ENCODE data around the gene SAMD7. TPM values are rescaled to one million over a fixed set of nuclear protein-coding genes. Genes with fewer than 3 reads are reported as not detected.

Gene SAMD7
- total RNA-seq, 6 experiments from 2014 or later: not detected

DNA sequence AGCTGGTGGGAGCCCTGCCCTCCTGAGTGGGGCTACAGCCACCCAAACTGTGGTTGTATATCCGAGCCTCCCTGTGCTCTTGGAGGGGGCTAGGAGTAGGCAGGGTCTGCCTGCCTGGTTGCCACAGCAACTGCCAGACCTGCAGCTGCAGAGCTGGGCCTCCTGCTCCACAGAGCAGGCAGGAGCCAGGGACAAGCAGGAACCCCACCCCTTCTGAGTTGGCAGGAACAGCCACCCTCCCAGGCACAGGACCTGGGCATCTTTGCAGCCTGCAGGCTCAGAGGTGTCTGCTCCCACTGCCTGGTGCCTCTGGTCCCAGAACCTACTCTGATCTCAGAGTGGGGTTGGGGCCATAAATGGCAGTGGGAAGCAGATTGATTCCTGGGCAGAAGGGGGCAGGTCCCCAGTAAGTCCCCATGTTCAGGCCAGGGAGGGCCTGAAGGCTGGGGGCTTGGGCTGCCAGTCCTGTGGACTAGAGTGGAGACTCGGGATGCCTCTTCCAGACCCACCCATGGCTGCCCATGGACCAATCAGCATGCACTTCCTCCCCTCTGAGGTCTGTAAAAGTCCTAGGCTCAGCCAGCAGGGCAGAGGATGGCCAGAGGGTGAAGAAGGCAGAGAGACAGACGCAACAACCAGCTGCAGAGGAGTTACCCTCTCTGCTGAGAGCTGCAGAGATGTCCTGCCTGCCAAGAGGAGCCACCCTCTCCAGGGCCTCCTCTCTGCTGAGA lies 31.4 kb upstream of the SAMD7 start:
- H3K27me3 Mint-ChIP-seq (ENCODE audit: insufficient read depth): peaks cover 22% of the 10 kb centered on the region
- no peak for DNase-seq
- H3K4me3 Mint-ChIP-seq: no peak overlapping the region

DNA sequence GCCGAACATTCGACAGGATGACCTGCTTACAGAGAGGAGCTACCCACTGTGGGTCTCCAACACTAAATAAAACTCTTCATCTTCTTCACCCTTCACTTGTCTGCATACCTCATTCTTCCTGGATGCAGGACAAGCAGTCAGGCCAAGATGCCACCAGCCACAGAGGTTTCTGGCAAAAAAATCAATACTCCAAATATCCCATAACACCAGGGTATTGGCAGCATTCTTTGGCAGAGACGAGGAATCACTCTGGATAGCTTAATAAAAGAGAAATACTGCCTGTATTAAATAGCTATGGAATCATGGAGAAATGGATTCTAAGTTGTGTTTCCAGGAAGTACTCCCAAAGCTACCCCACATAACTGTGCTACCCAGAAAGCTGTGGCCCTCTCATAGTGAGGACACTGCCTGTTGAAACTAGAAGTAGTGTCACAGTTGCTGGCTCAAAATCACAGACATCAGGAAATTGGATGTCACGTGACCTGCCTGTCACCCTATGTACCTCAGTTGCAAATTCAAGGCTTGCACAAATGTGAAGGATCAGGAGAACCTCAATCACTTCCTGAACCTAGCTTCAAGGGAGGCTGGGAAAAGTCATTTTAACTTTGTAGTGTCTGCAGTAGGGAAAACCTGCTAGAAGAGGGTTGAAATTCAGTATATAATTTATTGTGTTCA lies 30.7 kb upstream of the SAMD7 start:
- TF ChIP-seq, protein P1, sequence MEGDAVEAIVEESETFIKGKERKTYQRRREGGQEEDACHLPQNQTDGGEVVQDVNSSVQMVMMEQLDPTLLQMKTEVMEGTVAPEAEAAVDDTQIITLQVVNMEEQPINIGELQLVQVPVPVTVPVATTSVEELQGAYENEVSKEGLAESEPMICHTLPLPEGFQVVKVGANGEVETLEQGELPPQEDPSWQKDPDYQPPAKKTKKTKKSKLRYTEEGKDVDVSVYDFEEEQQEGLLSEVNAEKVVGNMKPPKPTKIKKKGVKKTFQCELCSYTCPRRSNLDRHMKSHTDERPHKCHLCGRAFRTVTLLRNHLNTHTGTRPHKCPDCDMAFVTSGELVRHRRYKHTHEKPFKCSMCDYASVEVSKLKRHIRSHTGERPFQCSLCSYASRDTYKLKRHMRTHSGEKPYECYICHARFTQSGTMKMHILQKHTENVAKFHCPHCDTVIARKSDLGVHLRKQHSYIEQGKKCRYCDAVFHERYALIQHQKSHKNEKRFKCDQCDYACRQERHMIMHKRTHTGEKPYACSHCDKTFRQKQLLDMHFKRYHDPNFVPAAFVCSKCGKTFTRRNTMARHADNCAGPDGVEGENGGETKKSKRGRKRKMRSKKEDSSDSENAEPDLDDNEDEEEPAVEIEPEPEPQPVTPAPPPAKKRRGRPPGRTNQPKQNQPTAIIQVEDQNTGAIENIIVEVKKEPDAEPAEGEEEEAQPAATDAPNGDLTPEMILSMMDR (IDR thresholded peaks at IDR 0.05): no peak
- Mint-ChIP-seq H3K36me3 (ENCODE audit: low read depth) (no peaks in the 10 kb centered on the region), H3K4me1 (ENCODE audit: low read depth) (no peaks in the 10 kb centered on the region; the same call in 1 of the 2 replicates), H3K27me3 (ENCODE audit: insufficient read depth) (peaks cover 22% of the 10 kb centered on the region), H3K4me3 (no peak overlapping the region), H3K9me3 (no peaks in the 10 kb centered on the region), H3K27ac (no peak overlapping the region)
- DNase-seq: no peak

More for the DNA sequence above, 31.4 kb upstream of the SAMD7 start:
- no peak overlapping the region for H3K27ac Mint-ChIP-seq
- H3K9me3 Mint-ChIP-seq: no peaks in the 10 kb centered on the region
- TF ChIP-seq, protein P1 (IDR thresholded peaks at IDR 0.05): no peak
- H3K36me3 Mint-ChIP-seq (ENCODE audit: low read depth): no peaks in the 10 kb centered on the region
- H3K4me1 Mint-ChIP-seq (ENCODE audit: low read depth): no peaks in the 10 kb centered on the region; the same call in 1 of the 2 replicates

DNA sequence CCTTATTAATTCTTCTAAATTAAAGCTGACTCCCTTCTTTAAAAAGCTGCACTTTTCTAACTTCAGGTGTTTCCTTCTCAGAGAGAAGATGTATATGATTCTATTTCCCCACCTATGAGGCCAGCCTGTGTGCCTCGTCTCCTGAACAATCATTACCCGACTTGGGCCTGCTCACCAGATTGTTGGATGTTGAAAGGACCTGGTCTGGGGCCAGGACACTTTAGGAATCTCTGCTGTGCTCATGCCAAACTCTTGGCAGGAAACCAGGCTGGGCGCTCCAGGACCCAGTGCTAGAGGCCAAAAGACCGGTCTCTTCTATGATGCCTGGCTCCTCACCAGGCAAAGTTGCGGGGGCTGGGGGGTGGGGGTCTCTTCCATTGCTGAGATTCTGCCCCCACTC lies 24.7 kb upstream of the SAMD7 start:
- DNase-seq: peak; percentile 33
- H3K27ac Mint-ChIP-seq: no peak overlapping the region
- H3K4me1 Mint-ChIP-seq (ENCODE audit: low read depth): peaks cover 6% of the 10 kb centered on the region; the same call in 1 of the 2 replicates

DNA sequence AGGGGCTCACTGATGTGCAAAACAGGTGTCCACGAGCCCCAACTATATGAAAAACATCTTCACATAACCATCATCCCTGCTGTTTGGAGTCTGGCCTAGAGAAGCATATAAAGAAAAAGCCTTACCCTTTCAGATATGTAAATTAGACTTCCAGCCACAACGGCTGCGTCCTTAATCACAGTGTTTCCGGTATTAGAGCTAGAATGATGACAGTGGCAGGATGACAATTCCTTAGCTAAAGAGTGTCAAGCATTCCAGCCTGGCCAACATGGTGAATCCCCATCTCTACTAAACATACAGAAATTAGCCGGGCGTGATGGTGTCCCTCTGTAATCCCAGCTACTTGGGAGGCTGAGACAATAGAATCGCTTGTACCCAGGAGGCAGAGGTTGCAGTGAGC lies 19.5 kb upstream of the SAMD7 start:
- Mint-ChIP-seq H3K4me1 (ENCODE audit: low read depth) (peaks cover under 1% of the 10 kb centered on the region; the same call in 1 of the 2 replicates), H3K4me3 (no peak overlapping the region), H3K9me3 (no peaks in the 10 kb centered on the region), H3K27ac (no peak overlapping the region), H3K27me3 (ENCODE audit: insufficient read depth) (peaks cover 5% of the 10 kb centered on the region; the same call in 1 of the 2 replicates), H3K36me3 (ENCODE audit: low read depth) (no peaks in the 10 kb centered on the region)
- TF ChIP-seq, protein P1 (IDR thresholded peaks at IDR 0.05): no peak
- no peak for DNase-seq

More for the DNA sequence above, 24.7 kb upstream of the SAMD7 start:
- H3K9me3 Mint-ChIP-seq: no peaks in the 10 kb centered on the region
- H3K27me3 Mint-ChIP-seq (ENCODE audit: insufficient read depth): peaks cover 15% of the 10 kb centered on the region; the same call in 1 of the 2 replicates
- no peak overlapping the region; the same call in 1 of the 2 replicates for H3K4me3 Mint-ChIP-seq
- no peaks in the 10 kb centered on the region for H3K36me3 Mint-ChIP-seq (ENCODE audit: low read depth)
- TF ChIP-seq, protein P1 (IDR thresholded peaks at IDR 0.05): no peak

DNA sequence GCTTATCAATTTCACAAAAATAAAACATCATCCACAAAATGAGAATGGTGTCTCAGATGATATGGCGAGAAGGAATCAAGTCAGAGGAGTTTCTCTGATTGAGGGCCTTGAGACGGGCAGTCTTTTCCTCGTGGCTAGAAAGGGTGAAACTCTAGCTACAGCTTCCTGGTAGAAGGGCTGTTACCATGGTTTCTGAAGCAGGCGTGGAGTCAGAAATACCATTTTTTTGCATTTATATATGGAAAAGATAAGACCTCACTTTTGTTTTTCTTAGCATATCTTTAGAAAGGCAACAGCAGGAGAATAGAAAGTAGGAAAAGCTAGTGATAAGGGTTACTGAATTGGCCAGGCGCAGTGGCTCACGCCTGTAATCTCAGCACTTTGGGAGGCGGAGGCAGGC lies 17.3 kb upstream of the SAMD7 start:
- Mint-ChIP-seq H3K9me3 (no peaks in the 10 kb centered on the region; the same call in 1 of the 2 replicates), H3K4me3 (no peak overlapping the region), H3K4me1 (ENCODE audit: low read depth) (no peaks in the 10 kb centered on the region), H3K27ac (no peak overlapping the region), H3K36me3 (ENCODE audit: low read depth) (no peaks in the 10 kb centered on the region), H3K27me3 (ENCODE audit: insufficient read depth) (peaks cover 2% of the 10 kb centered on the region; the same call in 1 of the 2 replicates)
- TF ChIP-seq, protein P1 (IDR thresholded peaks at IDR 0.05): no peak
- no peak for DNase-seq

Measured in HFFc6 (cell line).